Upper lobe of left lung (tissue), 4 donors: ENCODE data around the gene RPUSD3.

Source experiments
- EP300 ChIP-seq, 4 donors: sonication (generic); formaldehyde crosslinking; IDR thresholded peaks; one replicate each; pipeline ENCODE4 v1.5.1; 2017; ENCODE audit warnings: antibody characterized with exemption in 4 of 4, control low read depth in 2 of 4
- POLR2A ChIP-seq, 4 donors: fragments of 450-650 bp; IDR thresholded peaks; one replicate each; pipeline ENCODE4 v1.5.1; 2016 to 2017; ENCODE audit warnings: antibody characterized with exemption in 4 of 4, mild to moderate bottlenecking in 2 of 4
- TF ChIP-seq, protein P1 (sequence below), 6 experiments: fragments of 450-650 bp in 4 of 6; fragments of 200-600 bp in 2 of 6; sonication (generic) in 2 of 6; IDR thresholded peaks; one replicate each; pipeline ENCODE4 v1.5.1; 2016 to 2019; ENCODE audit warnings: antibody characterized with exemption in 6 of 6

DNA sequence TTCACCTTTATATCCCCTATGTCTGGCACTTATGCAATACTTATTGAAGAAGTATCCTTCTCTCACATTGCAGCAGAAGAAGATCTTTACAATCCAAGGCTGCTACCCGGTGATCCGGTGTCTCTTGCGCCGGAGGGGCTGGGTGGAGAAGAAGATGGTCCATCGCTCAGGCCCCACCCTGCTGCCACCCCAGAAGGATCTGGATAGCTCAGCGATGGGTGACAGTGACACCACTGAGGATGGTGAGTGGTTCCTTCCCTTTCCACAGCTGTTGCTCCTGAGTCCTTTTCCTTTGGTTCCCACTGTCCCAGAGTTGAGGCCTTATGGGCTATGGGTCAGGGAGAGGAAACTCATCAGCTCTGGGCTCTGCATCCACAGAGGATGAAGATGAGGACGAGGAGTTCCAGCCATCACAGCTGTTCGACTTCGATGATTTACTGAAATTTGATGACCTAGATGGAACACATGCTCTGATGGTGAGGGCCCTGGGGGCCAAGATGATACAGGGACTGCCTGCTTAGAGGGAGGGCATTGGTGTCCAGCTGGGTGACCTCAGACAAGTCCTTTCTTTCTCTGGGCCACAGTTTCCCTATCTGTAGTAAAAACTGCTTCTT lies 30.8 kb downstream of the RPUSD3 start:
- TF ChIP-seq, protein P1, sequence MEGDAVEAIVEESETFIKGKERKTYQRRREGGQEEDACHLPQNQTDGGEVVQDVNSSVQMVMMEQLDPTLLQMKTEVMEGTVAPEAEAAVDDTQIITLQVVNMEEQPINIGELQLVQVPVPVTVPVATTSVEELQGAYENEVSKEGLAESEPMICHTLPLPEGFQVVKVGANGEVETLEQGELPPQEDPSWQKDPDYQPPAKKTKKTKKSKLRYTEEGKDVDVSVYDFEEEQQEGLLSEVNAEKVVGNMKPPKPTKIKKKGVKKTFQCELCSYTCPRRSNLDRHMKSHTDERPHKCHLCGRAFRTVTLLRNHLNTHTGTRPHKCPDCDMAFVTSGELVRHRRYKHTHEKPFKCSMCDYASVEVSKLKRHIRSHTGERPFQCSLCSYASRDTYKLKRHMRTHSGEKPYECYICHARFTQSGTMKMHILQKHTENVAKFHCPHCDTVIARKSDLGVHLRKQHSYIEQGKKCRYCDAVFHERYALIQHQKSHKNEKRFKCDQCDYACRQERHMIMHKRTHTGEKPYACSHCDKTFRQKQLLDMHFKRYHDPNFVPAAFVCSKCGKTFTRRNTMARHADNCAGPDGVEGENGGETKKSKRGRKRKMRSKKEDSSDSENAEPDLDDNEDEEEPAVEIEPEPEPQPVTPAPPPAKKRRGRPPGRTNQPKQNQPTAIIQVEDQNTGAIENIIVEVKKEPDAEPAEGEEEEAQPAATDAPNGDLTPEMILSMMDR (IDR thresholded peaks at IDR 0.05), result no peak
- TF ChIP-seq EP300 (IDR thresholded peaks at IDR 0.05), result no peak
- TF ChIP-seq POLR2A (IDR thresholded peaks at IDR 0.05), result no peak
